ENCODE data around the gene STARD8. TPM values are rescaled to one million over a fixed set of nuclear protein-coding genes. Genes with fewer than 3 reads are reported as not detected.
"Not testable (repeated sequence)": the region's sequence is repeated elsewhere in the genome, so short reads cannot be mapped to it uniquely, and the experiment has no call there.

Gene STARD8
- total RNA-seq, 2 experiments from 2014 or later = not detected

DNA sequence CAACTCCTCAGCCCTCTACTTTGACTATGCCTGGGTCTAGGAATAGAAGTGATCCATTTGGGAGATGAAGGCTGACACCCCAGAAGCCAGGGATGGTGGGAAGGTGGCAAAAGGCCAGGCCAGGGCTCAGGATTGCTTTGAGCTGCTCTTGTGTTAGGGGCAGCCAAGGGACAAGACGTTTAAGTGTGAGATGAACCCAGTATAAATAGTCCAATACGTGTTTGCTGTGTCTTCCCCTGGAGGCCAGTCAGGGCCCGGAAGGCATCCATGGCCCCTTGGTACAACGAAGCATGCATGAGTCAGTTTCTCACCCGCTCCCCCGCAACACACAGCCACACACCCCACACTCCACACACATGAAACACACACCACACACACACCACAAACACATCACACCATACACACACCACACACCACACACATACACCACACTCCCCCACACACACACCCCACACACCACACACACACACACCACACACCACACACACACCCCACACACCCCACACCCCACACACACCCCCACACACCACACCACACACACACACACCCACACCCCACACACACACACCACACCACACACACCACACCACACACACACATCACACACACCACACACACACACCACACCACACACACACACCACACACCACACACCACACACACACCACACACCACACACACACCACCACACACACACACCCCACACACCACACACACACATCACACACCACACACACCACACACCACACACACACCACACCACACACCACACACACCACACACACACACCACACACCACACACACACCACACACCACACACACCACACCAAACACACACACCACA, 5.1 kb downstream of the STARD8 start:
- ChIA-PET POLR2A (no interaction called here), CTCF (ENCODE audit: unreplicated experiment) (no interaction called here)
- TF ChIP-seq EZH2phosphoT487 (IDR thresholded peaks at IDR 0.05; ENCODE audit: borderline replicate concordance, low read depth, low read length) (no peak), CTCF (conservative IDR thresholded peaks at IDR 0.05; ENCODE audit: low read length) (no peak)
- Histone ChIP-seq H3K4me2 (ENCODE audit: low read length) (no peak overlapping the region), H3K9me2 (ENCODE audit: insufficient read depth, low read length) (no peaks in the 10 kb centered on the region), H3K79me2 (ENCODE audit: insufficient read depth, low read depth, low read length) (no peaks in the 10 kb centered on the region), H3K36me3 (ENCODE audit: insufficient read depth, low read length) (no peaks in the 10 kb centered on the region), H3K9me3 (ENCODE audit: low read length) (no peaks in the 10 kb centered on the region), H3K4me1 (ENCODE audit: insufficient read depth, low read length, poor library complexity, severe bottlenecking) (no peaks in the 10 kb centered on the region), H4K20me1 (ENCODE audit: insufficient read depth, low read length) (no peaks in the 10 kb centered on the region), H3K27ac (ENCODE audit: low read depth, low read length, poor library complexity, severe bottlenecking) (no peak overlapping the region), H3K4me3 (ENCODE audit: low read depth, low read length, poor library complexity, severe bottlenecking) (no peak overlapping the region), H2AFZ (ENCODE audit: low read length) (no peak overlapping the region)
- no peak for DNase-seq (ENCODE audit: low spot score)
- intact Hi-C loops (cut with micrococcal nuclease; ENCODE audit: unreplicated experiment) = no loop called here
- BruUV-seq (replicated peaks) = no TSS peak

DNA sequence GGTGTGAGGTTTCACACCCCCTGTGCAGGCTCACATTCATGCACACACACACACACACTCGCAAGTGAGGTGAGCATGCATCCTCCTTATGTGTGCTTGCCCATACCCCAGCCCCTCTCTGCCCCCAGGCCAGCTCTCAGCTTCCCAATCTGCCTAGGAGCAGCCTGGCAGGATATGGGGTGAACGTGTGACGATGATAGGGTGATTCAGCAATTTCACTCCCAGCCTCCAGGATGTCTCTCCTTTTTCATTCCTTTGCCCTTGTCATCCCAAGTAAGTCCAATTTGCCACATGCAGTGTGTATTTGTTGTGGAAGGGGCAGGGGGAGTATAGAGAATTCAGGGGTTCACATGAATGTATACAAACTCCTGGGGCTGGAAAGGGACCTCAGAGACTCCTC, 7.2 kb downstream of the STARD8 start:
- no peaks in the 10 kb centered on the region for H4K20me1 ChIP-seq (ENCODE audit: insufficient read depth, low read length)
- H3K4me1 ChIP-seq (ENCODE audit: insufficient read depth, low read length, poor library complexity, severe bottlenecking) = no peaks in the 10 kb centered on the region
- no peak overlapping the region for H3K4me3 ChIP-seq (ENCODE audit: low read depth, low read length, poor library complexity, severe bottlenecking)
- H2AFZ ChIP-seq (ENCODE audit: low read length) = no peak overlapping the region
- ChIA-PET POLR2A (no interaction called here), CTCF (ENCODE audit: unreplicated experiment) (no interaction called here)
- intact Hi-C loops (cut with micrococcal nuclease; ENCODE audit: unreplicated experiment) = no loop called here
- H3K9me2 ChIP-seq (ENCODE audit: insufficient read depth, low read length) = no peaks in the 10 kb centered on the region
- no TSS peak for BruUV-seq (replicated peaks)
- no peaks in the 10 kb centered on the region for H3K36me3 ChIP-seq (ENCODE audit: insufficient read depth, low read length)
- no peak overlapping the region for H3K4me2 ChIP-seq (ENCODE audit: low read length)
- DNase-seq (ENCODE audit: low spot score) = no peak
- no peak overlapping the region for H3K27ac ChIP-seq (ENCODE audit: low read depth, low read length, poor library complexity, severe bottlenecking)
- no peaks in the 10 kb centered on the region for H3K79me2 ChIP-seq (ENCODE audit: insufficient read depth, low read depth, low read length)
- TF ChIP-seq EZH2phosphoT487 (IDR thresholded peaks at IDR 0.05; ENCODE audit: borderline replicate concordance, low read depth, low read length) (no peak), CTCF (conservative IDR thresholded peaks at IDR 0.05; ENCODE audit: low read length) (no peak)
- H3K9me3 ChIP-seq (ENCODE audit: low read length) = no peaks in the 10 kb centered on the region

DNA sequence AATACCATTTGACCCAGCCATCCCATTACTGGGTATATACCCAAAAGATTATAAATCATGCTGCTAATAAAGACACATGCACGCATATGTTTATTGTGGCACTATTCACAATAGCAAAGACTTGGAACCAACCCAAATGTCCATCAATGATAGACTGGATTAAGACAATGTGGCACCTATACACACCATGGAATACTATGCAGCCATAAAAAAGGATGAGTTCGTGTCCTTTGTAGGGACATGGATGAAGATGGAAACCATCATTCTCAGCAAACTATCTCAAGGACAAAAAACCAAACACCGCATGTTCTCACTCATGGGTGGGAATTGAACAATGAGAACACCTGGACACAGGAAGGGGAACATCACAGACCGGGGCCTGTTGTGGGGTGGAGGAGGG, 9.0 kb downstream of the STARD8 start:
- POLR2A ChIA-PET; H3K79me2 ChIP-seq (ENCODE audit: insufficient read depth, low read depth, low read length); H3K4me3 ChIP-seq (ENCODE audit: low read depth, low read length, poor library complexity, severe bottlenecking); BruUV-seq (replicated peaks); H4K20me1 ChIP-seq (ENCODE audit: insufficient read depth, low read length); H3K27ac ChIP-seq (ENCODE audit: low read depth, low read length, poor library complexity, severe bottlenecking); H3K9me3 ChIP-seq (ENCODE audit: low read length); DNase-seq (ENCODE audit: low spot score); H3K9me2 ChIP-seq (ENCODE audit: insufficient read depth, low read length); intact Hi-C loops (cut with micrococcal nuclease; ENCODE audit: unreplicated experiment); H2AFZ ChIP-seq (ENCODE audit: low read length); CTCF ChIA-PET (ENCODE audit: unreplicated experiment); H3K4me1 ChIP-seq (ENCODE audit: insufficient read depth, low read length, poor library complexity, severe bottlenecking); H3K4me2 ChIP-seq (ENCODE audit: low read length); H3K36me3 ChIP-seq (ENCODE audit: insufficient read depth, low read length): not testable (repeated sequence)

Data from OCI-LY7 (cell line).